ENCODE measurements around the gene TEX48. TPM values are rescaled to one million over a fixed set of nuclear protein-coding genes. Genes with fewer than 3 reads are reported as not detected.

TEX48 gene
- total and polyA plus RNA-seq, 2 experiments from 2014 or later, result not detected

- no peak for DNase-seq (ENCODE audit: low spot score)
- H3K27me3 Mint-ChIP-seq (ENCODE audit: insufficient read depth, low read depth, poor library complexity), result peaks cover 2% of the 10 kb centered on the region
- Histone ChIP-seq H3K79me2 (replicated peaks; ENCODE audit: insufficient read depth) (no peaks in the 10 kb centered on the region), H2AFZ (no peak overlapping the region), H3K9me2 (ENCODE audit: insufficient read depth) (no peaks in the 10 kb centered on the region), H3K36me3 (ENCODE audit: insufficient read depth) (no peaks in the 10 kb centered on the region; the same call in 1 of the 2 replicates), H3K4me1 (ENCODE audit: insufficient read depth) (no peaks in the 10 kb centered on the region), H3K27ac (ENCODE audit: low read depth) (no peak overlapping the region), H3F3A (replicated peaks; ENCODE audit: low read depth) (no peaks in the 10 kb centered on the region), H3K4me3 (no peak overlapping the region), H3K27me3 (ENCODE audit: insufficient read depth) (no peaks in the 10 kb centered on the region), H3K4me2 (no peak overlapping the region), H4K20me1 (replicated peaks; ENCODE audit: insufficient read depth) (no peaks in the 10 kb centered on the region)
- TF ChIP-seq ZNF114 (CRISPR knock-in tag; IDR thresholded peaks at IDR 0.05) (no peak), ETS1 (IDR thresholded peaks at IDR 0.05) (no peak), EZH2 (IDR thresholded peaks at IDR 0.05; ENCODE audit: low read depth, unreplicated experiment) (no peak), ZNF462 (CRISPR knock-in tag; IDR thresholded peaks at IDR 0.05) (no peak), POLR2AphosphoS5 (IDR thresholded peaks at IDR 0.05; ENCODE audit: low read depth) (no peak), CREB1 (CRISPR knock-in tag; IDR thresholded peaks at IDR 0.05; ENCODE audit: low read depth) (no peak), CTCF (conservative IDR thresholded peaks at IDR 0.05; ENCODE audit: low read depth in 2 of 2) (no peak), ZNF331 (CRISPR knock-in tag; IDR thresholded peaks at IDR 0.05; ENCODE audit: low read depth) (no peak), REST (IDR thresholded peaks at IDR 0.05; ENCODE audit: unreplicated experiment) (no peak), STAT1 (IDR thresholded peaks at IDR 0.05; ENCODE audit: unreplicated experiment) (no peak), NANOG (IDR thresholded peaks at IDR 0.05; ENCODE audit: borderline replicate concordance) (no peak), JUNB (IDR thresholded peaks at IDR 0.05; ENCODE audit: unreplicated experiment) (no peak), EZH2phosphoT487 (IDR thresholded peaks at IDR 0.05; ENCODE audit: unreplicated experiment) (no peak)
- no peak overlapping the region for H3K27ac Mint-ChIP-seq
- H3K9me3 Mint-ChIP-seq, result no peaks in the 10 kb centered on the region
- H3K4me1 Mint-ChIP-seq, result no peaks in the 10 kb centered on the region
- H3K4me3 Mint-ChIP-seq, result no peak overlapping the region
- H3K36me3 Mint-ChIP-seq (ENCODE audit: low read depth), result peaks cover 45% of the 10 kb centered on the region
- no peak for ATAC-seq
Measured at GRCh38 chr9:114629563-114630090, 52.4 kb downstream of the TEX48 start.
